GM23248 (cell line): ENCODE measurements around the gene SP6. TPM values are rescaled to one million over a fixed set of nuclear protein-coding genes. Genes with fewer than 3 reads are reported as not detected.

Experiments used
- DNase-seq: peaks from one replicate; pipeline ENCODE4 v3.0.0-alpha.2; 2015
- H2AFZ ChIP-seq: fragments of 200-600 bp; sonication (generic); 2 replicates; pipeline ENCODE4 v1.6.1; 2016; ENCODE audit warnings: antibody characterized with exemption
- H3F3A ChIP-seq: fragments of 200-600 bp; sonication (generic); 2 replicates; pipeline ENCODE4 v1.6.1; 2016; ENCODE audit warnings: mild to moderate bottlenecking, antibody characterized with exemption, mixed run types; ENCODE audit not compliant: insufficient read depth
- H3K27ac ChIP-seq: fragments of 200-600 bp; sonication (generic); 2 replicates; pipeline ENCODE4 v1.5.1; 2016; ENCODE audit warnings: mild to moderate bottlenecking
- H3K27me3 ChIP-seq: fragments of 200-600 bp; sonication (generic); replicated peaks from 2 replicates; pipeline ENCODE4 v1.6.1; 2016; ENCODE audit warnings: mild to moderate bottlenecking; ENCODE audit not compliant: insufficient read depth
- H3K36me3 ChIP-seq: fragments of 200-600 bp; sonication (generic); 2 replicates; pipeline ENCODE4 v1.6.1; 2016; ENCODE audit warnings: low read depth, mild to moderate bottlenecking
- H3K4me1 ChIP-seq: fragments of 200-600 bp; sonication (generic); 2 replicates; pipeline ENCODE4 v1.6.1; 2016; ENCODE audit warnings: mild to moderate bottlenecking; ENCODE audit not compliant: insufficient read depth
- H3K4me2 ChIP-seq: fragments of 200-600 bp; sonication (generic); one replicate; pipeline ENCODE4 v1.6.1; 2016; ENCODE audit warnings: mild to moderate bottlenecking; ENCODE audit not compliant: unreplicated experiment
- H3K4me3 ChIP-seq: fragments of 200-600 bp; sonication (generic); 2 replicates; pipeline ENCODE4 v1.5.1; 2016; ENCODE audit warnings: mild to moderate bottlenecking
- H3K79me2 ChIP-seq: fragments of 200-600 bp; sonication (generic); 2 replicates; pipeline ENCODE4 v1.6.1; 2016; ENCODE audit warnings: mild to moderate bottlenecking; ENCODE audit not compliant: insufficient read depth
- H3K9ac ChIP-seq: fragments of 200-600 bp; sonication (generic); 2 replicates; pipeline ENCODE4 v1.6.1; 2016; ENCODE audit warnings: mild to moderate bottlenecking
- H3K9me2 ChIP-seq: fragments of 200-600 bp; sonication (generic); 2 replicates; pipeline ENCODE4 v1.6.1; 2016; ENCODE audit warnings: mixed run types, mild to moderate bottlenecking, moderate library complexity; ENCODE audit not compliant: insufficient read depth
- H3K9me3 ChIP-seq: fragments of 200-600 bp; sonication (generic); one replicate; pipeline ENCODE4 v1.6.1; 2017; ENCODE audit warnings: low read depth
- H4K20me1 ChIP-seq: fragments of 200-600 bp; sonication (generic); 2 replicates; pipeline ENCODE4 v1.6.0; 2016; ENCODE audit not compliant: insufficient read depth
- EZH2 ChIP-seq: fragments of 200-600 bp; sonication (generic); IDR thresholded peaks from 2 replicates; pipeline ENCODE4 v1.6.1; 2018; ENCODE audit warnings: antibody characterized with exemption, mild to moderate bottlenecking; ENCODE audit not compliant: insufficient read depth, poor library complexity, severe bottlenecking
- EZH2phosphoT487 ChIP-seq: fragments of 200-600 bp; sonication (generic); IDR thresholded peaks from 2 replicates; pipeline ENCODE4 v1.6.1; 2018; ENCODE audit warnings: antibody characterized with exemption, moderate library complexity, mild to moderate bottlenecking, low read depth; ENCODE audit not compliant: insufficient read depth
- WGBS, 2 experiments: methylation state at CpG; one replicate each; pipeline ENCODE4 v1.1.6; 2015 to 2017; ENCODE audit warnings: low lambda C conversion rate in 2 of 2, low coverage in 1 of 2; ENCODE audit errors: missing lambda C conversion rate in 2 of 2; 5-methylcytosine and 5-hydroxymethylcytosine counted together
- in situ Hi-C: fragments of 300-500 bp; cut with MboI; formaldehyde crosslinking; loops from 2 replicates; pipeline ENCODE4 v1.15.0; 2020
- polyA plus RNA-seq: library from polyadenylated mRNA; unstranded; fragments of >200 nt; fragmentation: Nextera tagmentation; extraction: Ambion mirVana; gene quantifications from 2 replicates; pipeline ENCODE4 v1.2.1, GENCODE V29; 2016
- total RNA-seq: library from RNA; depleted of rRNA; stranded (reverse); fragments of >200 nt; shearing (Covaris generic); gene quantifications from 2 replicates; pipeline ENCODE4 v1.2.3, GENCODE V29; 2014

The SP6 gene
- total and polyA plus RNA-seq, 2 experiments from 2014 or later: not detected

DNA sequence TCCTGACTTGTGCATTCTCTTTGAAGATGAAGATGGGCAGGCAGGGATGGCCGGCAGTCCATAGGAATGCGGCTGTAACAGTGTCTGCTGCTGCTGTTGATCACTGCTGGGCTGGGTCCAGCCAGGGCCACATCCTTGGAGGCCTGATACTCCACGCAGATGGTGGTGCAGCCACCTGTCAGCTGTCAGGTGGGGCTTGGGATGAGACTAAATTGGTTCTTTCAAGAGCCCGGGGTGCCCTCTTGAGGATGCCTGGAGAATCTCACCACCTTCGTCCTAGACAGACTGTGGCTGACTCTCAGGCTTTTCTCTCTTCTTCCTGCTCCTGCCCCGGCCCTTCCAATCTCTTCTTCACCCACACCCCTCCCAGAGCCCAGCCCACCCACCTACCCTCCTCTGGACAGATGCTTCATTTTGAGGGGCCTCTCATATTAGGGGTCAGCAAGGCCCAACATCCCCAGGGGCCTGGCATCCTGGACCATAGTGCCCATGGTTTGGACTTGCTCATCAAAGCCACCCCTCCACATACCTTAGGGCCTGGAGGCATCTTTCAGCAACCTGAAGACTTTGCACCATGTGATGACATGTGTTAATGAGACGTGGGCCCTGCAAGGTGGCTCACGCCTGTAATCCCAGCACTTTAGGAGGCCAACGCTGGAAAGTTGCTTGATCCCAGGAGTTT lies 48.5 kb downstream of the SP6 start:
- Histone ChIP-seq H3K4me2 (no peak overlapping the region), H4K20me1 (no peaks in the 10 kb centered on the region), H3K27ac (no peak overlapping the region), H3K9me3 (no peaks in the 10 kb centered on the region), H3K9me2 (no peaks in the 10 kb centered on the region), H3K79me2 (no peaks in the 10 kb centered on the region), H3K4me3 (no peak overlapping the region), H3K27me3 (peaks cover 3% of the 10 kb centered on the region; the same call in 1 of the 2 replicates), H3K36me3 (no peaks in the 10 kb centered on the region), H3K4me1 (no peaks in the 10 kb centered on the region), H2AFZ (no peak overlapping the region), H3K9ac (no peak overlapping the region), H3F3A (no peaks in the 10 kb centered on the region)
- in situ Hi-C loops: no loop called here
- WGBS, 2 experiments: 24 to 26% methylated on average over 9 of the region's 9 CpGs
- TF ChIP-seq EZH2phosphoT487 (no peak), EZH2 (no peak)
- peak; percentile 73 for DNase-seq

DNA sequence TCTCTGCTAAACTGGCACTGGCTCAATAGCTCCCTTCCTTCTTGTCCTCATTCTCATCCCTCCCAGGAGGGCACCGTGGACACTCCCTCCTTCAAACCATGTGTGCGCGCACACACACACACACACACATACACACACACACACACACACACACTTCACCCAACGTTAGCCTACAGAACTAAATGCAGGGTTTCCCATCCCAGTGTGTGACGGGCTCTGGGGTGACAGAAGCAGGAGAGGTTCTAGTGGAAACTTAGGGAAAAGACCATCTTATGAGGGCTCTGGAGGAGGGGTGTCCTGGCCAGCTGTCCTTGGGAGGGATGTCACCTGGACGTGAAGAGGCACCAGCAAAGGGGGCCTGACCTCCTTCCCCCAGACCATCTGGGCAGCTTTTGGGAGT lies 49.1 kb downstream of the SP6 start:
- no peaks in the 10 kb centered on the region for H3K9me2 ChIP-seq
- no peaks in the 10 kb centered on the region for H3K79me2 ChIP-seq
- no peak overlapping the region for H2AFZ ChIP-seq
- H4K20me1 ChIP-seq: no peaks in the 10 kb centered on the region
- DNase-seq: no peak
- no peaks in the 10 kb centered on the region for H3K4me1 ChIP-seq
- no peak for TF ChIP-seq EZH2
- TF ChIP-seq EZH2phosphoT487: no peak
- in situ Hi-C loops: no loop called here
- no peaks in the 10 kb centered on the region for H3F3A ChIP-seq
- H3K27ac ChIP-seq: no peak overlapping the region
- peaks cover 3% of the 10 kb centered on the region; the same call in 1 of the 2 replicates for H3K27me3 ChIP-seq
- no peak overlapping the region for H3K4me3 ChIP-seq
- H3K4me2 ChIP-seq: no peak overlapping the region
- H3K36me3 ChIP-seq: no peaks in the 10 kb centered on the region
- WGBS, 2 experiments: 17 to 29% methylated on average over 4 to 6 of the region's 6 CpGs
- no peak overlapping the region for H3K9ac ChIP-seq
- no peaks in the 10 kb centered on the region for H3K9me3 ChIP-seq

DNA sequence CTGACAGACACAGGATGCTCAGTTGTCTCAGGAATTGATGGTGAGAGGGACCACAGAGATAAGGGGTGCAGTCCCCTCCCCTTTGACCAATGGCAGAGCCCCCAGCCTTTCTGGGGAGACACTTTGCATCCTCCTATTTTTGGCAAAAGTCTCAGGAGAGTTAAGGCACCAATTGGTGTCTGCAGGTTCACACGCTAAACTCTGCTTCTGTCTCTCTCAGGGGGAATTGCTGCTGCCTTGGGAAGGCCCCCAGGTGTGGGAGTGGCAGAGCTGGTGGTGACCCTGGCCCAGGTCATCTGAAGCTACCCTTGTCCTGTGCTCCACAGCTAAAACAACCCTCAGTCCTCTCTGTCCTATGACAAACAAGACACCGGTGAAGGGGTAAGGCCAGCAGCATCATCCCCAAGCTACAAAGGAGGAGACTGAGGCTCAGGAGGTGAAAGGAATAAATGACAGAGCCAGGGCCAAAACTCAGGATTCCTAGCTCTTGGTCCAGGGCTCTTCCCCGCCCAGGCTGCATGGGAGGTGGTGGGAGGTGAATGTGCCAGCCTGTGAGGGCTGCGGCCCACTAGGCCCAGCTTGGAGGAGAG lies 49.7 kb downstream of the SP6 start:
- no peaks in the 10 kb centered on the region for H3K36me3 ChIP-seq
- H3K27ac ChIP-seq: no peak overlapping the region
- WGBS, 2 experiments: 59 to 71% methylated on average over 4 of the region's 4 CpGs
- no peaks in the 10 kb centered on the region for H3K4me1 ChIP-seq
- no peak overlapping the region for H3K9ac ChIP-seq
- peaks cover 3% of the 10 kb centered on the region; the same call in 1 of the 2 replicates for H3K27me3 ChIP-seq
- no peaks in the 10 kb centered on the region for H3K9me3 ChIP-seq
- no peaks in the 10 kb centered on the region for H3F3A ChIP-seq
- H3K79me2 ChIP-seq: no peaks in the 10 kb centered on the region
- no peaks in the 10 kb centered on the region for H4K20me1 ChIP-seq
- in situ Hi-C loops: no loop called here
- no peak overlapping the region for H2AFZ ChIP-seq
- H3K4me2 ChIP-seq: no peak overlapping the region
- no peak for TF ChIP-seq EZH2phosphoT487
- no peak overlapping the region for H3K4me3 ChIP-seq
- no peaks in the 10 kb centered on the region for H3K9me2 ChIP-seq
- DNase-seq: no peak

DNA sequence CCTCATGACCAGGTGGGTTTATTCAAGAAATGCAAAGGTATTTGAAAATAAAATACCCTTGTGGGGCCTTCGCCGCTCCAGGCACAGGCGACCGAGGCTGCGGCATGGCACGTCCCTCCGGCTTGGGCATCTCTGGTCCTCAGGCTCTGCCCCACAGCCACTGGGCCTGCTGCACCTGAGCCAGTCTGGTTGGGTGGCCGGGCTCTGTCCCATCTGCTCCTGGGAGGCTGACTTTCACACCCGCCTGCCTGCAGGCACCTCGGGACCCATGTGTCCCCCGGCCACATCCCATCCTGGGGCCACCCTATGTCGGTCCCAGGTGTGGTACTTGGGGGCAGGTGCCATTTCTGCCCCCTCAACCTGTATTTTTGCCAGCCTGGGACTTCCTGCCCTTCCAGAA lies 50.3 kb downstream of the SP6 start:
- Histone ChIP-seq H3K36me3 (no peaks in the 10 kb centered on the region), H3K9me3 (no peaks in the 10 kb centered on the region), H3K9me2 (no peaks in the 10 kb centered on the region), H4K20me1 (no peaks in the 10 kb centered on the region), H3K4me2 (no peak overlapping the region), H3K79me2 (no peaks in the 10 kb centered on the region), H3K27me3 (peaks cover 5% of the 10 kb centered on the region; the same call in 1 of the 2 replicates), H3K4me1 (no peaks in the 10 kb centered on the region), H3K9ac (no peak overlapping the region), H2AFZ (no peak overlapping the region), H3K27ac (no peak overlapping the region), H3K4me3 (no peak overlapping the region), H3F3A (no peaks in the 10 kb centered on the region)
- WGBS, 2 experiments: 73 to 75% methylated on average over 12 of the region's 12 CpGs
- no peak for DNase-seq
- no peak for TF ChIP-seq EZH2phosphoT487
- no peak for TF ChIP-seq EZH2
- in situ Hi-C loops: no loop called here
